A673 (cell line): Measurements from ENCODE around the gene WNK2. TPM values are rescaled to one million over a fixed set of nuclear protein-coding genes. Genes with fewer than 3 reads are reported as not detected.

Experiments used
- BruUV-seq: library from RNA; stranded (reverse); fragments of 400-500 nt; replicated peaks from 2 replicates; lab custom pipeline; 2021; lab: Mats Ljungman, UMichigan
- CTCF ChIA-PET: fragments of 300-600 bp; sonication (Branson Sonifier 250); formaldehyde crosslinking; loops from one replicate; lab custom pipeline; 2022; ENCODE audit warnings: antibody characterized with exemption; lab: Charles Lee
- POLR2A ChIA-PET: fragments of 300-600 bp; sonication (Branson Sonifier 250); formaldehyde crosslinking; loops from one replicate; lab custom pipeline; 2022; ENCODE audit warnings: antibody characterized with exemption; ENCODE audit not compliant: low non-redundant PET; lab: Charles Lee
- DNase-seq: peaks from one replicate; pipeline ENCODE4 v3.0.0-alpha.2; 2015; ENCODE audit warnings: low spot score
- H3K27ac ChIP-seq: fragments of 200-600 bp; sonication (generic); 2 replicates; pipeline ENCODE4 v1.5.1; 2016; ENCODE audit warnings: mixed run types, low read depth, mild to moderate bottlenecking, mixed read lengths, antibody characterized with exemption, low read length; ENCODE audit not compliant: poor library complexity, severe bottlenecking
- H3K27me3 ChIP-seq: fragments of 200-600 bp; sonication (generic); replicated peaks from 2 replicates; pipeline ENCODE4 v1.6.1; 2017; ENCODE audit warnings: mixed run types, low read depth, mild to moderate bottlenecking, mixed read lengths, antibody characterized with exemption, low read length; ENCODE audit not compliant: insufficient read depth, poor library complexity
- H3K36me3 ChIP-seq: fragments of 200-600 bp; sonication (generic); 2 replicates; pipeline ENCODE4 v1.6.1; 2016; ENCODE audit warnings: mixed run types, mild to moderate bottlenecking, mixed read lengths, antibody characterized with exemption, low read length; ENCODE audit not compliant: insufficient read depth, poor library complexity, severe bottlenecking
- H3K4me1 ChIP-seq: fragments of 200-600 bp; sonication (generic); 2 replicates; pipeline ENCODE4 v1.6.1; 2017; ENCODE audit warnings: mixed run types, mild to moderate bottlenecking, mixed read lengths, antibody characterized with exemption, low read length; ENCODE audit not compliant: insufficient read depth, poor library complexity, severe bottlenecking
- H3K4me3 ChIP-seq: fragments of 200-600 bp; sonication (generic); 2 replicates; pipeline ENCODE4 v1.5.1; 2016; ENCODE audit warnings: low read depth, mixed run types, mild to moderate bottlenecking, mixed read lengths, low read length; ENCODE audit not compliant: poor library complexity, severe bottlenecking
- H3K9me3 ChIP-seq: fragments of 200-600 bp; sonication (generic); 2 replicates; pipeline ENCODE4 v1.6.1; 2016; ENCODE audit warnings: mixed run types, low read depth, mild to moderate bottlenecking, mixed read lengths, antibody characterized with exemption, low read length; ENCODE audit not compliant: poor library complexity, severe bottlenecking
- EZH2 ChIP-seq: fragments of 200-600 bp; sonication (generic); IDR thresholded peaks from 2 replicates; pipeline ENCODE4 v1.6.1; 2017; ENCODE audit warnings: borderline replicate concordance, low read depth, mild to moderate bottlenecking, mixed read lengths, antibody characterized with exemption, low read length; ENCODE audit not compliant: poor library complexity, severe bottlenecking
- intact Hi-C: fragments of 100-400 bp; cut with micrococcal nuclease; formaldehyde crosslinking; loops from one replicate; pipeline ENCODE4 v1.10.0; 2022; ENCODE audit not compliant: unreplicated experiment
- total RNA-seq: library from RNA; stranded (reverse); gene quantifications from 2 replicates; pipeline ENCODE4 v1.2.3, GENCODE V29; 2021
- TF ChIP-seq, protein P1 (sequence below): fragments of 300-800, 200-600 bp; sonication (generic); conservative IDR thresholded peaks from 2 replicates; pipeline ENCODE4 v1.5.1; 2017; ENCODE audit warnings: low read depth, mild to moderate bottlenecking, antibody characterized with exemption, low read length, moderate library complexity, mixed read lengths

WNK2 gene
- total RNA-seq, 1 experiment from 2014 or later, result 9.6 TPM

DNA sequence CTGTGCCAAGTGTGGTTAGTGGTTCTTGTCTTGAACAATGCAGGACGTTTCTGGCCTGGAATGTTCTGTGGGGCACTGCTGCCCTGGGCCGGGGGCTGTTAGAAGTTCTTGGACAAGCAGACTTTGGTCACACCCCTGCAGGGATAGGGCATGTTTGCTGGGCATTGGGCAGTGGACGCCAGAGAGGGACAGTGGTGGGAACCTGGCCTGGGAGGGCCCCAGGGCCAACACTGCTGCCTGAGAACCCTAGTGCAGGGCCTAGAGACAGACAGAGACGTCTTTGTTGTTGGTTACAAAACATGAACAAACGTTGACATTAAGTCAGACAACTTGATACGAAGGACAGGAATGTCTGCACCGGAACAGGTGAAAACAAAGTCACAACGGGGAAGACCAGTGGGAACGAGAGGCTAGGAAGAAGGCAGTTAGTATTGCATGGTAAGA lies 57.0 kb downstream of the WNK2 start:
- Histone ChIP-seq H3K27ac (no peak overlapping the region), H3K36me3 (no peaks in the 10 kb centered on the region), H3K27me3 (no peaks in the 10 kb centered on the region), H3K4me1 (no peaks in the 10 kb centered on the region), H3K9me3 (no peaks in the 10 kb centered on the region), H3K4me3 (no peak overlapping the region)
- intact Hi-C loops, result no loop called here
- CTCF ChIA-PET, result no interaction called here
- DNase-seq, result no peak
- POLR2A ChIA-PET, result no interaction called here
- TF ChIP-seq, protein P1, sequence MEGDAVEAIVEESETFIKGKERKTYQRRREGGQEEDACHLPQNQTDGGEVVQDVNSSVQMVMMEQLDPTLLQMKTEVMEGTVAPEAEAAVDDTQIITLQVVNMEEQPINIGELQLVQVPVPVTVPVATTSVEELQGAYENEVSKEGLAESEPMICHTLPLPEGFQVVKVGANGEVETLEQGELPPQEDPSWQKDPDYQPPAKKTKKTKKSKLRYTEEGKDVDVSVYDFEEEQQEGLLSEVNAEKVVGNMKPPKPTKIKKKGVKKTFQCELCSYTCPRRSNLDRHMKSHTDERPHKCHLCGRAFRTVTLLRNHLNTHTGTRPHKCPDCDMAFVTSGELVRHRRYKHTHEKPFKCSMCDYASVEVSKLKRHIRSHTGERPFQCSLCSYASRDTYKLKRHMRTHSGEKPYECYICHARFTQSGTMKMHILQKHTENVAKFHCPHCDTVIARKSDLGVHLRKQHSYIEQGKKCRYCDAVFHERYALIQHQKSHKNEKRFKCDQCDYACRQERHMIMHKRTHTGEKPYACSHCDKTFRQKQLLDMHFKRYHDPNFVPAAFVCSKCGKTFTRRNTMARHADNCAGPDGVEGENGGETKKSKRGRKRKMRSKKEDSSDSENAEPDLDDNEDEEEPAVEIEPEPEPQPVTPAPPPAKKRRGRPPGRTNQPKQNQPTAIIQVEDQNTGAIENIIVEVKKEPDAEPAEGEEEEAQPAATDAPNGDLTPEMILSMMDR, result no peak
- BruUV-seq, result no TSS peak

DNA sequence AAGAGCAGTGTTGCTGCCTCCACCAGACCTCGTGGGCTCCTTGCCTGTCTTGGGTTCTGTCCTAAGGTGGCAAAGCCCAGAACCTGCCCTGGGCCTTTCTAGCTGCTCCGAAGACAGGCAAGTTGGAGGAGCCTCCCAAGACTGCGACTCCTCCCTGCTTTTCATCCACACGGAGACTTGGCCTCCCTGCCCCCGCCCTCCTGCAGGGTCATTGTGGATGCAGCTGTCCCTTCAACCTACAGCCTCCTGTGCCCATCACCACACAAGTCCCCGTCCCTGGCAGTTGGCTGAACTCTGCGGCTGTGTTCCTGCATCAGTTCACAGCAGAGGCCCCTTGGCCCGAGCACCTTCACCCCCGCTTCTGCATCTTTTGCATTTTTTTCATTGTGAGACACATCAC lies 59.2 kb downstream of the WNK2 start:
- Histone ChIP-seq H3K9me3 (no peaks in the 10 kb centered on the region), H3K27me3 (no peaks in the 10 kb centered on the region), H3K4me3 (no peak overlapping the region), H3K27ac (no peak overlapping the region), H3K4me1 (no peaks in the 10 kb centered on the region), H3K36me3 (no peaks in the 10 kb centered on the region)
- ChIA-PET CTCF (no interaction called here), POLR2A (no interaction called here)
- intact Hi-C loops, result no loop called here
- TF ChIP-seq, protein P1, result no peak
- BruUV-seq, result no TSS peak
- DNase-seq, result no peak

DNA sequence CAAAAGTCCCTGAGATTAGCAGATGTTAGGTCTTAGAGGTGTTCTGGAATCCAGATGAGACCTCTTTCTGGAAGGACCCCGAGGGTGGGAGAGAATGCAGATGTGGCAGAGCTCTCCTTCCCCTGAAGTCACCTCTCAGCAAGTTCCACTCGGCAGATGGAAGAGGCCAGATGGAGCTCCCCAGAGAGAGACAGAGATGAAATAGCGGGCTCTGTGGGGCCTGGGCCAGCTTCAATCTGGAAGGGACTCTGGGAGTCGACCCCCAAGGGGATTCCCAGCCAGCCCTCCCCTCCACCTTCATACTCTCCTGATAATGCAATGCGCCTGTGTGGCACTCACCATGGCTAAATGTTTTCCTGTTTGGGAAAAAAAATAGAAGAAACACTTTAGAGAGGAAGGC lies 60.2 kb downstream of the WNK2 start:
- H3K9me3 ChIP-seq, result no peaks in the 10 kb centered on the region
- H3K27me3 ChIP-seq, result no peaks in the 10 kb centered on the region
- no peak overlapping the region for H3K27ac ChIP-seq
- no peak for TF ChIP-seq EZH2
- TF ChIP-seq, protein P1, result no peak
- BruUV-seq, result no TSS peak
- intact Hi-C loops, result no loop called here
- no peak for DNase-seq
- no peaks in the 10 kb centered on the region for H3K4me1 ChIP-seq
- ChIA-PET POLR2A (no interaction called here), CTCF (no interaction called here)
- H3K36me3 ChIP-seq, result no peaks in the 10 kb centered on the region
- no peak overlapping the region for H3K4me3 ChIP-seq
